Osteoblast (primary cell): ENCODE measurements around the gene LRRC18. TPM values are rescaled to one million over a fixed set of nuclear protein-coding genes. Genes with fewer than 3 reads are reported as not detected.

Experiments used
- DNase-seq: peaks from one replicate; pipeline ENCODE4 v3.0.0; 2011; ENCODE audit warnings: low spot score, mixed read lengths; ENCODE audit not compliant: insufficient read length; ENCODE audit errors: missing footprints
- H2AFZ ChIP-seq: 2 replicates; pipeline ENCODE4 v1.6.0; 2011; ENCODE audit warnings: mild to moderate bottlenecking, low read length
- H3K27ac ChIP-seq: 2 replicates; pipeline ENCODE4 v1.5.1; 2011; ENCODE audit warnings: mild to moderate bottlenecking, low read depth, low read length, moderate library complexity
- H3K27me3 ChIP-seq: 2 replicates; pipeline ENCODE4 v1.6.0; 2012; ENCODE audit warnings: mild to moderate bottlenecking, control low read depth, inconsistent platforms, low read length, moderate library complexity; ENCODE audit not compliant: insufficient read depth
- H3K36me3 ChIP-seq: 2 replicates; pipeline ENCODE4 v1.5.1; 2011; ENCODE audit warnings: mild to moderate bottlenecking, low read length, control low read depth, moderate library complexity; ENCODE audit not compliant: insufficient read depth
- H3K4me1 ChIP-seq: 2 replicates; pipeline ENCODE4 v1.5.1; 2011; ENCODE audit warnings: mild to moderate bottlenecking, low read length, control low read depth, moderate library complexity; ENCODE audit not compliant: insufficient read depth
- H3K4me2 ChIP-seq: 2 replicates; pipeline ENCODE4 v1.6.0; 2011; ENCODE audit warnings: mild to moderate bottlenecking, low read length; ENCODE audit not compliant: insufficient read depth
- H3K4me3 ChIP-seq: fragments of 200-600 bp; sonication (generic); 3 replicates; pipeline ENCODE4 v1.5.1; 2012; ENCODE audit warnings: mild to moderate bottlenecking, low read length, inconsistent platforms; ENCODE audit not compliant: insufficient read depth
- H3K79me2 ChIP-seq: 2 replicates; pipeline ENCODE4 v1.6.0; 2012; ENCODE audit warnings: mild to moderate bottlenecking, low read length, control low read depth, inconsistent platforms; ENCODE audit not compliant: insufficient read depth
- H3K9me3 ChIP-seq: 2 replicates; pipeline ENCODE4 v1.5.1; 2011; ENCODE audit warnings: low read depth, low read length, control low read depth
- H4K20me1 ChIP-seq: 2 replicates; pipeline ENCODE4 v1.6.0; 2012; ENCODE audit warnings: mild to moderate bottlenecking, low read length, control low read depth; ENCODE audit not compliant: insufficient read depth
- total RNA-seq: library from RNA; depleted of rRNA; stranded (reverse); fragments of >200 nt; gene quantifications from 2 replicates; pipeline ENCODE4 v1.2.3, GENCODE V29; 2012
- TF ChIP-seq, protein P1 (sequence below): IDR thresholded peaks from 2 replicates; pipeline ENCODE4 v1.5.1; 2011; ENCODE audit warnings: mild to moderate bottlenecking, low read depth, low read length, moderate library complexity; ENCODE audit errors: extremely low read depth

The LRRC18 gene
- total RNA-seq, 1 donor = not detected

- TF ChIP-seq, protein P1, sequence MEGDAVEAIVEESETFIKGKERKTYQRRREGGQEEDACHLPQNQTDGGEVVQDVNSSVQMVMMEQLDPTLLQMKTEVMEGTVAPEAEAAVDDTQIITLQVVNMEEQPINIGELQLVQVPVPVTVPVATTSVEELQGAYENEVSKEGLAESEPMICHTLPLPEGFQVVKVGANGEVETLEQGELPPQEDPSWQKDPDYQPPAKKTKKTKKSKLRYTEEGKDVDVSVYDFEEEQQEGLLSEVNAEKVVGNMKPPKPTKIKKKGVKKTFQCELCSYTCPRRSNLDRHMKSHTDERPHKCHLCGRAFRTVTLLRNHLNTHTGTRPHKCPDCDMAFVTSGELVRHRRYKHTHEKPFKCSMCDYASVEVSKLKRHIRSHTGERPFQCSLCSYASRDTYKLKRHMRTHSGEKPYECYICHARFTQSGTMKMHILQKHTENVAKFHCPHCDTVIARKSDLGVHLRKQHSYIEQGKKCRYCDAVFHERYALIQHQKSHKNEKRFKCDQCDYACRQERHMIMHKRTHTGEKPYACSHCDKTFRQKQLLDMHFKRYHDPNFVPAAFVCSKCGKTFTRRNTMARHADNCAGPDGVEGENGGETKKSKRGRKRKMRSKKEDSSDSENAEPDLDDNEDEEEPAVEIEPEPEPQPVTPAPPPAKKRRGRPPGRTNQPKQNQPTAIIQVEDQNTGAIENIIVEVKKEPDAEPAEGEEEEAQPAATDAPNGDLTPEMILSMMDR = no peak
- no peaks in the 10 kb centered on the region for H3K4me1 ChIP-seq
- no peak overlapping the region for H3K4me3 ChIP-seq
- H2AFZ ChIP-seq = no peak overlapping the region
- no peaks in the 10 kb centered on the region for H3K36me3 ChIP-seq
- H3K27me3 ChIP-seq = peaks cover 14% of the 10 kb centered on the region
- no peak overlapping the region for H3K27ac ChIP-seq
- H4K20me1 ChIP-seq = no peaks in the 10 kb centered on the region
- H3K9me3 ChIP-seq = no peaks in the 10 kb centered on the region
- no peak overlapping the region for H3K4me2 ChIP-seq
- DNase-seq = no peak
- H3K79me2 ChIP-seq = no peaks in the 10 kb centered on the region
Observed at GRCh38 chr10:48951707-48952106, 12.1 kb upstream of the LRRC18 start.

DNA sequence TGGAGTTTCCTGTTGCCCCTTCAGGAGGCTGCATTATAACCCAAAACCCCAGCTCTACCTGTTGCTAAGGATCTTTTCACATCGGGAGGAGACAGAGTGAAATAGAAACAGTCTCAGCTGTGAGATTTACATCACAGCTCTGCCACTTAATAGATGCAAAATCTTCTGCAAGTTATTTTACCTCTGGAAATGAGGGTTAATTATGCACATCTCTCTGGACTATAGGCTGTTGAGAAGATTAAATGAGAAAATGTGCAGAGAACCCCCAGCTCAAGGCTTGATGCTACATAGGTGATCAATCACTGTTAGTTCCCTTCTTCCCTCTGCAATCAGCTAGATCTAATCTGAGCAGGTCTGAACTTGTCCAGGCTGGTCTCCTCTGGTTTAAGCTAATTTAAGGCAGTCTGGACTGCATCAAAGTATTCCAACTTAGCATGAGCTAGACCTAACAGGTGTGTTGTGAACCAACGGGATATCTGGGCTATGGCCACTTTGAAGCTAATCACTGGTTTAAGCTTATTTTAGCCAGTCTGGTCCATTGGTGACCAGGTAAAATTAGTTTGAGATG lies 8.9 kb upstream of the LRRC18 start:
- Histone ChIP-seq H3K27ac (no peak overlapping the region), H3K79me2 (no peaks in the 10 kb centered on the region), H3K4me2 (no peak overlapping the region), H2AFZ (no peak overlapping the region), H3K4me3 (no peak overlapping the region), H4K20me1 (no peaks in the 10 kb centered on the region), H3K36me3 (no peaks in the 10 kb centered on the region), H3K4me1 (no peaks in the 10 kb centered on the region), H3K27me3 (peaks cover 21% of the 10 kb centered on the region), H3K9me3 (no peaks in the 10 kb centered on the region)
- DNase-seq = no peak
- TF ChIP-seq, protein P1 = no peak

DNA sequence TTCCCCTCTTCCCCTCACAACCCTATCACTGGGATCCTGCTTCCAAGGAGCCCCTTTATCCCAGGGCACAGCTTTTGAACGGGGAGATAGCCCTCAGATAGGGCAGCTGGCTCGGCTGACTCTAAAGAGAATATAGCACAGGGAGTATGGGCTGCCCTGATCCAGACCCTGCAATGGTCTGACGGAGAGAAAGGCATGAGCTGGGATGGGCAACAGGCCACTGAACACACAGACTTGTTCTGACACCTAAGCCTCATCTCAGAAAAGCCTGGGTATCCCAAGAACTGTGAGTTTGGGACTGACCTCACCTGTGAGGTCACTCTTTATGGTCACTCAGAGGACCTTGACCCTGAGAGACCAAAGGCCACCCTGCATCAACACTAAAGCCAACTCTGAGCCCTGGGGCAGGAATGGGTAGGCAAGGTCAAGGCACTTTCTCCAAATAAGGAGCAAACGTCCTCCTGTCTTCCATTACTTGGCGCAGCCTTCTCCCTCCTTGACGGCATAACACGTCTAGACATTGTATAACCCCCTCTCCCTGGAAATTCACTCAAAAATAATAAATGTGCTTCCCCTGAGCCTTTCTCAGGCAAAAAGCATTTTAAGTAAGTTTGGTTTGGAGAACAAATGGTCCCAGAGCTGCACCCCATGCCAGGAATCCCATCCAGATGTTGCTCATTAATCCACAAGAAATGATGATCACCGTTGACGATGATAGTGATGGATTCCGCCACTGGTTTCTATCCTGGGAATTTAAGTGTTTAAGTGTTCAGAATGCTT lies 8.2 kb upstream of the LRRC18 start:
- no peaks in the 10 kb centered on the region for H3K79me2 ChIP-seq
- no peak overlapping the region for H3K27ac ChIP-seq
- no peaks in the 10 kb centered on the region for H3K36me3 ChIP-seq
- H3K9me3 ChIP-seq = no peaks in the 10 kb centered on the region
- no peak for DNase-seq
- H3K27me3 ChIP-seq = peaks cover 21% of the 10 kb centered on the region
- no peak overlapping the region for H2AFZ ChIP-seq
- no peak overlapping the region for H3K4me2 ChIP-seq
- H3K4me1 ChIP-seq = no peaks in the 10 kb centered on the region
- no peak overlapping the region for H3K4me3 ChIP-seq
- TF ChIP-seq, protein P1 = no peak
- H4K20me1 ChIP-seq = no peaks in the 10 kb centered on the region

- Histone ChIP-seq H4K20me1 (no peaks in the 10 kb centered on the region), H3K4me1 (no peaks in the 10 kb centered on the region), H3K79me2 (no peaks in the 10 kb centered on the region), H2AFZ (no peak overlapping the region), H3K27me3 (peaks cover 21% of the 10 kb centered on the region), H3K4me3 (no peak overlapping the region), H3K4me2 (no peak overlapping the region), H3K36me3 (no peaks in the 10 kb centered on the region), H3K9me3 (no peaks in the 10 kb centered on the region), H3K27ac (no peak overlapping the region)
- TF ChIP-seq, protein P1 = no peak
- DNase-seq = no peak
Observed at GRCh38 chr10:48946891-48947500, 7.4 kb upstream of the LRRC18 start.
